ENCODE results near the gene MAPKBP1.

Gene MAPKBP1

GRCh38 chr15:41869770-41870688, 95.7 kb downstream of the MAPKBP1 start:
- no peak for DNase-seq (ENCODE audit: low spot score)

- no peak for DNase-seq (ENCODE audit: low spot score)
Observed at GRCh38 chr15:41870689-41871081, 96.4 kb downstream of the MAPKBP1 start.

GRCh38 chr15:41871175-41871905, 97.1 kb downstream of the MAPKBP1 start:
- no peak for DNase-seq (ENCODE audit: low spot score)

- no peak for DNase-seq (ENCODE audit: low spot score)
Observed at GRCh38 chr15:41872166-41872747, 98.0 kb downstream of the MAPKBP1 start.

DNA sequence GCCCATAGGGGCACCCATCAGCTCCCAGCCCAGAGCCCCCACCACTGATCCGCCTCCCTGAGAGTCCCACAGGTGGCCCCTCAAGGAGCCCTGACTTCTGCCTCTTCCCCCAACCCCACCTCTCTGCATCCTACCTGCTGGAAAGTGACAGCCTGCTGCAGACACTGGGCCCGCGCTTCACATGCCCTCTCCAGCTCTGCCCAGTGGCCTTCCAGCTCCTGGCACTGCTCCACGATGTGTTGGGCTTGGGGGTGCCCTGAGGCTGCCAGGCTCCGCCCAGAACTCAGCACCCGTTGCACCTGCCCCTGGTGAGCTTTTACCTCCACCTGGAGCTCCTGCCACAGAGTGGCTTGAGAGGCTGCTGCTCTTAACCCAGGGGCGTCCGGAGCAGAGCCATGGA, 99.4 kb downstream of the MAPKBP1 start:
- no peak for DNase-seq (ENCODE audit: low spot score)

GRCh38 chr15:41874736-41875135, 100.5 kb downstream of the MAPKBP1 start:
- no peak for DNase-seq (ENCODE audit: low spot score)

GRCh38 chr15:41876007-41876406, 101.7 kb downstream of the MAPKBP1 start:
- DNase-seq (ENCODE audit: low spot score) = no peak

DNA sequence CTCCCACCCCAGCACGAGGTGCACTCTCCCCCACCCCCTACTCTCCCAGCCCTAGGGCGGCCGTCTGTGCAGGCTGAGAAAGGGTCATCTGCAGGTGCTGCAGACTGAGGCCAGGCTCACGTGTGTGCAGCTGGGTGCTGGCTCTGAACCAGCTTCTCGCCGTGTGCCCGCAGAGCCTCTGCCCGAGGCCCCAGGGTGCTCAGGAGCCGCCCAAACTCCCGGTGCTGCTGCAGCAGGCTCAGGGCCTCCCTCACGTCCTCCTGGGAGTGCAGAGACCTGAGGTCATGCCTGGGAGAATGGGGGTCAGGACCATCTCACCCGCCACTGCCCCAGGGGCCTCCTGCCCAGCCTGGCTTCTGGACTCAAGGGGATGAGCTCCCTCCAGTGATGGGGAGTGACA, 102.4 kb downstream of the MAPKBP1 start:
- DNase-seq (ENCODE audit: low spot score) = no peak

All from iPS-NIHi11 (cell line).